Mesendoderm (in vitro differentiated cells): Measurements from ENCODE around the gene AQP10.

Source experiments
- DNase-seq: peaks from one replicate; pipeline ENCODE4 v3.0.0; 2013
- H2AK5ac ChIP-seq: 2 replicates; pipeline ENCODE4 v1.6.1; 2013; ENCODE audit warnings: low read length, inconsistent platforms
- H2BK120ac ChIP-seq: 2 replicates; pipeline ENCODE4 v1.6.1; 2013; ENCODE audit warnings: low read depth, mild to moderate bottlenecking, low read length, moderate library complexity, mixed read lengths
- H2BK15ac ChIP-seq: replicated peaks from 2 replicates; pipeline ENCODE4 v1.6.1; 2013; ENCODE audit warnings: low read depth, mild to moderate bottlenecking, moderate library complexity
- H2BK5ac ChIP-seq: 2 replicates; pipeline ENCODE4 v1.6.1; 2013; ENCODE audit warnings: low read length, inconsistent platforms
- H3K18ac ChIP-seq: 2 replicates; pipeline ENCODE4 v1.6.1; 2013; ENCODE audit warnings: mild to moderate bottlenecking, low read length, mixed read lengths
- H3K23ac ChIP-seq: one replicate; pipeline ENCODE4 v1.6.1; 2013; ENCODE audit warnings: low read length
- H3K27ac ChIP-seq: 2 replicates; pipeline ENCODE4 v1.5.1; 2013; ENCODE audit warnings: low read depth, mild to moderate bottlenecking, inconsistent platforms, low read length, moderate library complexity
- H3K27me3 ChIP-seq: 2 replicates; pipeline ENCODE4 v1.6.1; 2013; ENCODE audit warnings: low read length, control low read depth, mild to moderate bottlenecking, inconsistent platforms; ENCODE audit not compliant: insufficient read depth, poor library complexity
- H3K36me3 ChIP-seq: 2 replicates; pipeline ENCODE4 v1.6.1; 2013; ENCODE audit warnings: low read length, inconsistent platforms; ENCODE audit not compliant: control insufficient read depth, insufficient read depth
- H3K4ac ChIP-seq: one replicate; pipeline ENCODE4 v1.6.1; 2013; ENCODE audit warnings: low read depth, mild to moderate bottlenecking, low read length, moderate library complexity
- H3K4me1 ChIP-seq: 2 replicates; pipeline ENCODE4 v1.6.1; 2013; ENCODE audit warnings: low read depth, low read length, inconsistent platforms; ENCODE audit not compliant: control insufficient read depth
- H3K4me2 ChIP-seq: 2 replicates; pipeline ENCODE4 v1.6.1; 2013; ENCODE audit warnings: low read length
- H3K4me3 ChIP-seq: 2 replicates; pipeline ENCODE4 v1.5.1; 2013; ENCODE audit warnings: mild to moderate bottlenecking, low read length
- H3K56ac ChIP-seq: one replicate; pipeline ENCODE4 v1.6.1; 2013; ENCODE audit warnings: low read length
- H3K79me1 ChIP-seq: 2 replicates; pipeline ENCODE4 v1.6.1; 2013; ENCODE audit warnings: low read length, inconsistent platforms
- H3K79me2 ChIP-seq: 2 replicates; pipeline ENCODE4 v1.6.1; 2013; ENCODE audit warnings: mild to moderate bottlenecking, low read length; ENCODE audit not compliant: control insufficient read depth, insufficient read depth
- H3K9ac ChIP-seq: 2 replicates; pipeline ENCODE4 v1.6.1; 2013; ENCODE audit warnings: low read length, inconsistent platforms
- H4K5ac ChIP-seq: one replicate; pipeline ENCODE4 v1.6.1; 2013; ENCODE audit warnings: low read length
- H4K8ac ChIP-seq: one replicate; pipeline ENCODE4 v1.6.1; 2013; ENCODE audit warnings: low read depth, mild to moderate bottlenecking, control low read depth, low read length, moderate library complexity
- WGBS: extraction: QIAGEN DNeasy Blood & Tissue Kit; methylation state at CpG from one replicate; pipeline ENCODE4 v1.1.7; 2013; ENCODE audit warnings: low lambda C conversion rate, missing lambda C conversion rate; ENCODE audit not compliant: insufficient coverage; ENCODE audit errors: extremely low coverage; 5-methylcytosine and 5-hydroxymethylcytosine counted together

Gene AQP10

DNA sequence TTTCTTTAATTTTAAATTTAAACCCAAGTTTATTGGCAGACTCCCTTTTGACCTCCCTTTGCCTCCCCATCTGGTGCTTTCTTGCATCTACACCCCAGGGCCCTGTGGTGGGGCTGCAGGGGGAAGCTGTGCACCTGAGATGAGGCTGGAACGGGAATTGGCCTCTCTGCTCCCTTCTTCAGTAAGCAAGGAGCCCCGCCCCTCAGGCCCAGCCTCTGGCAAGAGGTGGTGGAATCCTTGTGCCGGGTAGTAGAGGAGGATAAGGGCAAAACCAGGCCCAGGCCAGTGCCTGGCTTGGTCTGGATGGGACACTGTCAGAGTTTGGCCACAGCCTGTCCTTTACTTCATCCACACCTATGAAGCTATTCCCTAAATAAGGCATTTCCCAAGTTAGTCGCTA, 29.5 kb downstream of the AQP10 start:
- no peak overlapping the region for H3K27ac ChIP-seq
- H3K27me3 ChIP-seq = no peaks in the 10 kb centered on the region
- H2BK5ac ChIP-seq = no peak overlapping the region
- no peak overlapping the region for H4K8ac ChIP-seq
- H3K79me2 ChIP-seq = no peaks in the 10 kb centered on the region
- H3K4me2 ChIP-seq = no peak overlapping the region
- H3K18ac ChIP-seq = no peak overlapping the region
- DNase-seq = no peak
- H3K36me3 ChIP-seq = peaks cover 17% of the 10 kb centered on the region
- H3K56ac ChIP-seq = no peak overlapping the region
- no peak overlapping the region for H2BK120ac ChIP-seq
- no peaks in the 10 kb centered on the region for H3K79me1 ChIP-seq
- H3K23ac ChIP-seq = no peak overlapping the region
- H3K4me3 ChIP-seq = no peak overlapping the region
- H4K5ac ChIP-seq = no peak overlapping the region
- no peak overlapping the region for H3K9ac ChIP-seq
- H2AK5ac ChIP-seq = no peak overlapping the region
- H3K4me1 ChIP-seq = peaks cover 8% of the 10 kb centered on the region
- H3K4ac ChIP-seq = no peak overlapping the region
- H2BK15ac ChIP-seq = no peak overlapping the region
- no CpG with 5 or more reads among the region's 4 CpGs for WGBS

DNA sequence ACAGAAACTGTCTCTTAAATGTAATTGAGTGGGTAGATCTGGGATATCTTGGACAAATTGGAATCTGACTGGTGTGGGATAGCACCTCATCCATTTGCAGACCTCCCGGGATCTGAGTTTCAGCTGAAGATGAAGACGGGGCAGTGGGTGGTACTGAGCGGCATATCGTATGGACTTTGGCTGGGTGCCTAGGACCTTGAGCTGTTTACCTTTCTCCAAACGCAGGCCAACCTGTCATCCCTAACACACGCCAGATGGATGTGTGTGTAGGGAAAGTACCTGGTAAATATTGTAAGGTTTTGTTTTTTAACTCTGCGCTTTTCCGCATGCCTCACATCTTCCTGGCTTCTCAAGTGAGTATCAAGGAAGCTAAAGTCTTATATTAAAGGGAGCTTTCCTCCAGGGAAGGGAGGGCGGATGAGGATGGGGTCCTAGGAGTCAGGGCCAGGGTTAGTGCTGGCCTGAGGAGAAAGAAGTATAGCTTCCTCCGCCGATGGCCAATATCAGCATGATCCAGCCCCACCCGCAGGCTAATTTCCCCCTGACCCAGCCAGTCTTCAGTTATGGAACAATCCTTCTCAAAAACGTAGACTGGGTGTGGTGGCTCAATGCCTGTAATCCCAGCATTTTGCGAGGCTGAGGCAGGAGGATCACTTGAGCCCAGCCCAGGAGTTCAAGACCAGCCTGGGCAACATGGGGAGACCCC, 30.6 kb downstream of the AQP10 start:
- Histone ChIP-seq H3K79me2 (no peaks in the 10 kb centered on the region), H3K4ac (no peak overlapping the region), H3K4me2 (no peak overlapping the region), H3K27ac (no peak overlapping the region), H3K9ac (no peak overlapping the region), H2BK15ac (no peak overlapping the region), H2BK120ac (no peak overlapping the region), H3K4me1 (peaks cover 8% of the 10 kb centered on the region), H4K8ac (no peak overlapping the region), H2BK5ac (no peak overlapping the region), H3K4me3 (no peak overlapping the region), H3K79me1 (no peaks in the 10 kb centered on the region), H4K5ac (no peak overlapping the region), H3K23ac (no peak overlapping the region), H3K56ac (no peak overlapping the region), H2AK5ac (no peak overlapping the region), H3K27me3 (no peaks in the 10 kb centered on the region), H3K36me3 (peaks cover 7% of the 10 kb centered on the region), H3K18ac (no peak overlapping the region)
- no CpG with 5 or more reads among the region's 14 CpGs for WGBS
- no peak for DNase-seq

DNA sequence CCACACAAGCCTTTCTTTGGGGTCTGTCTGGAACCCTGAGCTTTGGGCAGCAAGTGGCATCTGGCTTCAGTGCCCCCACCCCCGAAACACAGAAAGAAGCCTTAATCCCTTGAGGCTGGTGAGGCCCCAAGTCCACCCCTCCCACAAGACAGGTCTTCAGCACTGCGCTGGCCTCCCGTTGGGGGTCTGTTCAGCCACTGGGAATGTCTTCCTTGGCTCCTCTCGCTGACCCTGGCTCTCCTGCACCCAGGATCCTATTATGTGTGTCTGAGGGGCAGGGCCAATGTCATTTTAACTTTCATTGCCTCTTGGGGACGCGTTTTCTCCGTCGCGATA, 31.3 kb downstream of the AQP10 start:
- Histone ChIP-seq H3K4me3 (no peak overlapping the region), H4K8ac (no peak overlapping the region), H3K79me1 (no peaks in the 10 kb centered on the region), H3K4me1 (peaks cover 8% of the 10 kb centered on the region), H3K4me2 (peak overlapping the region; percentile 94), H3K27me3 (no peaks in the 10 kb centered on the region), H3K23ac (no peak overlapping the region), H3K18ac (peak overlapping the region; percentile 7), H2BK120ac (no peak overlapping the region), H2BK5ac (no peak overlapping the region), H3K56ac (peak overlapping the region; percentile 92), H3K36me3 (peaks cover 6% of the 10 kb centered on the region), H4K5ac (no peak overlapping the region), H3K27ac (no peak overlapping the region), H2AK5ac (no peak overlapping the region), H3K79me2 (no peaks in the 10 kb centered on the region), H3K9ac (peak overlapping the region; percentile 83), H2BK15ac (no peak overlapping the region), H3K4ac (no peak overlapping the region)
- WGBS = no CpG with 5 or more reads among the region's 9 CpGs
- no peak for DNase-seq

GRCh38 chr1:154352581-154353459, 31.9 kb downstream of the AQP10 start:
- Histone ChIP-seq H3K18ac (peak overlapping the region; percentile 24), H3K4ac (peak overlapping the region; percentile 28), H3K4me1 (peaks cover 8% of the 10 kb centered on the region), H4K8ac (no peak overlapping the region), H3K79me2 (no peaks in the 10 kb centered on the region), H3K79me1 (no peaks in the 10 kb centered on the region), H2BK120ac (no peak overlapping the region), H4K5ac (no peak overlapping the region), H3K4me2 (peak overlapping the region; percentile 94), H3K4me3 (peak overlapping the region; percentile 31), H3K9ac (peak overlapping the region; percentile 83), H2BK5ac (peak overlapping the region; percentile 69), H3K36me3 (peaks cover 6% of the 10 kb centered on the region), H3K27ac (no peak overlapping the region), H2BK15ac (no peak overlapping the region), H3K56ac (peak overlapping the region; percentile 92), H2AK5ac (no peak overlapping the region), H3K23ac (peak overlapping the region; percentile 48), H3K27me3 (no peaks in the 10 kb centered on the region)
- peak; percentile 78 for DNase-seq
- no CpG with 5 or more reads among the region's 41 CpGs for WGBS

DNA sequence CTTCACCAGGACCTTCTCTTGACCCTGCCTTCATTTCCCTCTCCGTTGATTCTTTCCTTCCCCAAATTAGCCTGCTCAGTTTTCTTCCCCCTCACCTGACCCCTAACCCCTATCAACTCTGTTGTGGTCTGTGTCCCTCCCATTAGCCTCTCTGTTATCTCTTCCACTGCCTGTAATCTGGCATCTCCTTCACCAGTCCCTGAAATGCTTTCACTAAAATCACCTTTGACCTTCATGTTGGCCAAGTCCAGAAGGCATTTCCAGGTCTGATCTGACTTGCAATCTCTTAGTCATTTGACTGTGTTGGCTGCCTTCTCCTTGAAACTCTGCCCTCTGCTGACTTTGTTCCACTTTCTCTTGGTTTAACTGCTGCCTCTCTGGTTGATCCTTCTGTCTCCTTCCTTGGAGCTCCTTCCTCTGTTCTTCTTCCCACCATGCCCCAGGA, 32.6 kb downstream of the AQP10 start:
- Histone ChIP-seq H2BK120ac (no peak overlapping the region), H3K4me1 (peaks cover 8% of the 10 kb centered on the region), H3K18ac (peak overlapping the region; percentile 24), H2BK15ac (no peak overlapping the region), H3K23ac (no peak overlapping the region), H3K4me3 (no peak overlapping the region), H3K79me2 (no peaks in the 10 kb centered on the region), H3K56ac (peak overlapping the region; percentile 92), H3K27ac (no peak overlapping the region), H3K4ac (no peak overlapping the region), H2AK5ac (no peak overlapping the region), H3K4me2 (peak overlapping the region; percentile 14), H3K9ac (peak overlapping the region; percentile 7), H4K5ac (no peak overlapping the region), H3K27me3 (no peaks in the 10 kb centered on the region), H2BK5ac (no peak overlapping the region), H3K79me1 (no peaks in the 10 kb centered on the region), H3K36me3 (peaks cover 2% of the 10 kb centered on the region), H4K8ac (no peak overlapping the region)
- WGBS = no CpG with 5 or more reads among the region's 1 CpG
- peak; percentile 79 for DNase-seq
